Skeletal muscle satellite cell (primary cell): Measurements from ENCODE around the gene ZBTB17.
A peak's percentile ranks its signal among the peaks of the same experiment; 100 is the strongest.

ENCODE experiments used
- H3K27me3 ChIP-seq: 2 replicates; pipeline ENCODE4 v1.7.0; 2013; ENCODE audit warnings: low read length; ENCODE audit not compliant: control insufficient read depth, insufficient read depth
- H3K36me3 ChIP-seq: 2 replicates; pipeline ENCODE4 v1.7.0; 2013; ENCODE audit warnings: mild to moderate bottlenecking, control low read depth, low read length; ENCODE audit not compliant: insufficient read depth
- H3K4me1 ChIP-seq: 2 replicates; pipeline ENCODE4 v1.7.0; 2013; ENCODE audit warnings: low read length; ENCODE audit not compliant: control insufficient read depth, insufficient read depth
- H3K4me2 ChIP-seq: 2 replicates; pipeline ENCODE4 v1.7.0; 2013; ENCODE audit warnings: mild to moderate bottlenecking, low read length
- H3K4me3 ChIP-seq: 2 replicates; pipeline ENCODE4 v1.7.0; 2013; ENCODE audit warnings: low read length
- H3K9ac ChIP-seq: 2 replicates; pipeline ENCODE4 v1.7.0; 2013; ENCODE audit warnings: mild to moderate bottlenecking, low read depth, low read length, moderate library complexity
- H3K9me3 ChIP-seq: replicated peaks from 2 replicates; pipeline ENCODE4 v1.7.0; 2013; ENCODE audit warnings: mild to moderate bottlenecking, control low read depth, low read length

The ZBTB17 gene

GRCh38 chr1:15941044-15941840 is 34.7 kb downstream of the ZBTB17 start:
- H3K4me3 ChIP-seq = no peak overlapping the region
- no peaks in the 10 kb centered on the region for H3K27me3 ChIP-seq
- no peak overlapping the region for H3K4me2 ChIP-seq
- H3K4me1 ChIP-seq = peaks cover 24% of the 10 kb centered on the region
- H3K36me3 ChIP-seq = peaks cover 81% of the 10 kb centered on the region
- no peaks in the 10 kb centered on the region for H3K9me3 ChIP-seq
- no peak overlapping the region for H3K9ac ChIP-seq

GRCh38 chr1:15940110-15941043 is 35.5 kb downstream of the ZBTB17 start:
- no peaks in the 10 kb centered on the region for H3K9me3 ChIP-seq
- peaks cover 75% of the 10 kb centered on the region for H3K36me3 ChIP-seq
- no peak overlapping the region for H3K4me3 ChIP-seq
- H3K4me1 ChIP-seq = peaks cover 24% of the 10 kb centered on the region
- no peaks in the 10 kb centered on the region for H3K27me3 ChIP-seq
- no peak overlapping the region for H3K9ac ChIP-seq
- no peak overlapping the region for H3K4me2 ChIP-seq

- H3K4me2 ChIP-seq = peak overlapping the region; percentile 42
These were observed 36.5 kb downstream of the ZBTB17 start for GRCh38 chr1:15939181-15940109.

GRCh38 chr1:15938628-15939161 is 37.2 kb downstream of the ZBTB17 start:
- no peak overlapping the region for H3K4me3 ChIP-seq
- H3K9ac ChIP-seq = no peak overlapping the region
- H3K27me3 ChIP-seq = no peaks in the 10 kb centered on the region
- H3K4me1 ChIP-seq = peaks cover 24% of the 10 kb centered on the region
- no peak overlapping the region for H3K4me2 ChIP-seq
- H3K9me3 ChIP-seq = no peaks in the 10 kb centered on the region
- H3K36me3 ChIP-seq = peaks cover 78% of the 10 kb centered on the region

More at GRCh38 chr1:15939181-15940109, 36.5 kb downstream of the ZBTB17 start:
- Histone ChIP-seq H3K4me1 (peaks cover 24% of the 10 kb centered on the region), H3K9me3 (no peaks in the 10 kb centered on the region), H3K36me3 (peaks cover 75% of the 10 kb centered on the region), H3K9ac (no peak overlapping the region), H3K4me3 (no peak overlapping the region), H3K27me3 (no peaks in the 10 kb centered on the region)

GRCh38 chr1:15937706-15938168 is 38.2 kb downstream of the ZBTB17 start:
- H3K9ac ChIP-seq = peak overlapping the region; percentile 45
- no peak overlapping the region for H3K4me3 ChIP-seq
- H3K36me3 ChIP-seq = peaks cover 78% of the 10 kb centered on the region
- no peak overlapping the region for H3K4me2 ChIP-seq
- peaks cover 24% of the 10 kb centered on the region for H3K4me1 ChIP-seq
- H3K27me3 ChIP-seq = no peaks in the 10 kb centered on the region
- no peaks in the 10 kb centered on the region for H3K9me3 ChIP-seq

- peaks cover 24% of the 10 kb centered on the region for H3K4me1 ChIP-seq
- peak overlapping the region; percentile 45 for H3K9ac ChIP-seq
- H3K4me2 ChIP-seq = no peak overlapping the region
- H3K9me3 ChIP-seq = no peaks in the 10 kb centered on the region
- no peaks in the 10 kb centered on the region for H3K27me3 ChIP-seq
- peaks cover 78% of the 10 kb centered on the region for H3K36me3 ChIP-seq
- no peak overlapping the region for H3K4me3 ChIP-seq
These were observed 38.8 kb downstream of the ZBTB17 start for GRCh38 chr1:15937146-15937545.

- Histone ChIP-seq H3K27me3 (no peaks in the 10 kb centered on the region), H3K9ac (no peak overlapping the region), H3K9me3 (no peaks in the 10 kb centered on the region), H3K4me2 (no peak overlapping the region), H3K36me3 (peaks cover 76% of the 10 kb centered on the region), H3K4me1 (peaks cover 24% of the 10 kb centered on the region), H3K4me3 (no peak overlapping the region)
These were observed 39.9 kb downstream of the ZBTB17 start for GRCh38 chr1:15936025-15936424.

- Histone ChIP-seq H3K36me3 (peaks cover 74% of the 10 kb centered on the region), H3K4me3 (no peak overlapping the region), H3K9ac (no peak overlapping the region), H3K9me3 (no peaks in the 10 kb centered on the region), H3K4me2 (no peak overlapping the region), H3K4me1 (peaks cover 24% of the 10 kb centered on the region), H3K27me3 (no peaks in the 10 kb centered on the region)
These were observed 40.6 kb downstream of the ZBTB17 start for GRCh38 chr1:15935056-15935950.

- H3K4me2 ChIP-seq = no peak overlapping the region
- H3K9me3 ChIP-seq = no peaks in the 10 kb centered on the region
- H3K4me3 ChIP-seq = no peak overlapping the region
- peaks cover 76% of the 10 kb centered on the region for H3K36me3 ChIP-seq
- no peaks in the 10 kb centered on the region for H3K27me3 ChIP-seq
- H3K9ac ChIP-seq = no peak overlapping the region
- peaks cover 19% of the 10 kb centered on the region for H3K4me1 ChIP-seq
These were observed 41.5 kb downstream of the ZBTB17 start for GRCh38 chr1:15934211-15935055.
